Testis (tissue), 3 donors: ENCODE results near the gene AIG1. TPM values are rescaled to one million over a fixed set of nuclear protein-coding genes. Genes with fewer than 3 reads are reported as not detected.

Source experiments
- DNase-seq: peaks from one replicate; pipeline ENCODE4 v3.0.0-alpha.2; 2019
- H3K27ac ChIP-seq, 2 donors: fragments of 200-600 bp; sonication (generic); one replicate each; pipeline ENCODE4 v1.5.1; 2019
- H3K27me3 ChIP-seq: fragments of 200-600 bp; sonication (generic); one replicate; pipeline ENCODE4 v1.5.1; 2019
- H3K36me3 ChIP-seq: fragments of 200-600 bp; sonication (generic); one replicate; pipeline ENCODE4 v1.5.1; 2017; ENCODE audit warnings: low read depth; ENCODE audit errors: missing control alignments
- H3K4me1 ChIP-seq: fragments of 200-600 bp; sonication (generic); one replicate; pipeline ENCODE4 v1.5.1; 2019
- H3K4me3 ChIP-seq, 2 donors: fragments of 200-600 bp; sonication (generic); one replicate each; pipeline ENCODE4 v1.5.1; 2017 to 2019
- H3K9me3 ChIP-seq: fragments of 200-600 bp; sonication (generic); one replicate; pipeline ENCODE4 v1.5.1; 2017
- CTCF ChIP-seq, 3 experiments: fragments of 450-650 bp in 2 of 3; fragments of 200-600 bp in 1 of 3; sonication (generic) in 1 of 3; IDR thresholded peaks; one replicate each; pipeline ENCODE4 v1.5.1; 2016 to 2019; ENCODE audit warnings: antibody characterized with exemption in 3 of 3, mild to moderate bottlenecking in 2 of 3, moderate library complexity in 1 of 3
- POLR2A ChIP-seq: fragments of 450-650 bp; IDR thresholded peaks from one replicate; pipeline ENCODE4 v1.6.1; 2017; ENCODE audit warnings: antibody characterized with exemption, mild to moderate bottlenecking, moderate library complexity
- WGBS, 2 donors: methylation state at CpG; one replicate each; pipeline ENCODE4 v1.1.5; 2018; 5-methylcytosine and 5-hydroxymethylcytosine counted together
- intact Hi-C: fragments of 100-400 bp; cut with DNase I; formaldehyde crosslinking; loops from one replicate; pipeline ENCODE4 v1.15.1; 2023; ENCODE audit warnings: low total_unique reads
- polyA plus RNA-seq: library from polyadenylated mRNA; stranded (reverse); fragments of 350-450 nt; fragmentation: Illumina TruSeq; extraction: RNeasy Lipid Tissue Mini Kit (QIAGEN cat#74804); gene quantifications from one replicate; pipeline ENCODE4 v1.2.3, GENCODE V29; 2014; ENCODE audit warnings: low read depth, low replicate concordance; ENCODE audit not compliant: insufficient read depth
- total RNA-seq, 2 donors: library from RNA; depleted of rRNA; stranded (reverse); fragments of >200 nt; gene quantifications; one replicate each; pipeline ENCODE4 v1.2.3, GENCODE V29; 2016

Gene AIG1
- total and polyA plus RNA-seq, 3 donors from 2014 or later: 39.6 to 57.9 (median 50.7) TPM

GRCh38 chr6:143090314-143091044 lies 29.8 kb downstream of the AIG1 start:
- no peaks in the 10 kb centered on the region for H3K9me3 ChIP-seq
- H3K27me3 ChIP-seq: no peaks in the 10 kb centered on the region
- no peaks in the 10 kb centered on the region for H3K4me1 ChIP-seq
- no peak overlapping the region for H3K4me3 ChIP-seq
- 85 to 90% methylated on average over 3 of the region's 3 CpGs for WGBS, 2 donors
- TF ChIP-seq POLR2A (no peak), CTCF (IDR thresholded peaks at IDR 0.05) (no peak)
- intact Hi-C loops: no loop called here
- H3K27ac ChIP-seq: no peak overlapping the region
- H3K36me3 ChIP-seq: no peaks in the 10 kb centered on the region
- no peak for DNase-seq

GRCh38 chr6:143092768-143093167 lies 32.1 kb downstream of the AIG1 start:
- H3K36me3 ChIP-seq: no peaks in the 10 kb centered on the region
- H3K4me1 ChIP-seq: peaks cover 9% of the 10 kb centered on the region
- H3K27ac ChIP-seq: no peak overlapping the region
- intact Hi-C loops: no loop called here
- no peak for DNase-seq
- TF ChIP-seq CTCF (IDR thresholded peaks at IDR 0.05): no peak
- TF ChIP-seq POLR2A: no peak
- H3K27me3 ChIP-seq: no peaks in the 10 kb centered on the region
- no peaks in the 10 kb centered on the region for H3K9me3 ChIP-seq
- H3K4me3 ChIP-seq: no peak overlapping the region
- 95 to 96% methylated on average over 2 of the region's 2 CpGs for WGBS, 2 donors

GRCh38 chr6:143093290-143093689 lies 32.6 kb downstream of the AIG1 start:
- TF ChIP-seq POLR2A (no peak), CTCF (IDR thresholded peaks at IDR 0.05) (no peak)
- H3K4me1 ChIP-seq: peaks cover 9% of the 10 kb centered on the region
- WGBS, 2 donors: 85 to 95% methylated on average over 2 of the region's 2 CpGs
- H3K4me3 ChIP-seq: no peak overlapping the region
- H3K9me3 ChIP-seq: no peaks in the 10 kb centered on the region
- H3K27me3 ChIP-seq: no peaks in the 10 kb centered on the region
- DNase-seq: no peak
- no peak overlapping the region for H3K27ac ChIP-seq
- intact Hi-C loops: no loop called here
- H3K36me3 ChIP-seq: no peaks in the 10 kb centered on the region

- intact Hi-C loops: no loop called here
- Histone ChIP-seq H3K9me3 (no peaks in the 10 kb centered on the region), H3K36me3 (no peaks in the 10 kb centered on the region), H3K27me3 (no peaks in the 10 kb centered on the region), H3K4me3 (no peak overlapping the region), H3K4me1 (peaks cover 9% of the 10 kb centered on the region), H3K27ac (no peak overlapping the region)
- DNase-seq: no peak
- WGBS, 2 donors: 92 to 95% methylated on average over 2 of the region's 2 CpGs
- TF ChIP-seq POLR2A (no peak), CTCF (IDR thresholded peaks at IDR 0.05) (no peak)
These were observed 35.7 kb downstream of the AIG1 start for GRCh38 chr6:143096403-143096802.

- no peak overlapping the region for H3K4me3 ChIP-seq
- DNase-seq: no peak
- TF ChIP-seq POLR2A: no peak
- no peak for TF ChIP-seq CTCF (IDR thresholded peaks at IDR 0.05)
- peaks cover 9% of the 10 kb centered on the region for H3K4me1 ChIP-seq
- no peaks in the 10 kb centered on the region for H3K36me3 ChIP-seq
- H3K9me3 ChIP-seq: no peaks in the 10 kb centered on the region
- no peak overlapping the region for H3K27ac ChIP-seq
- no peaks in the 10 kb centered on the region for H3K27me3 ChIP-seq
- intact Hi-C loops: no loop called here
- WGBS, 2 donors: 87 to 88% methylated on average over 6 of the region's 6 CpGs
These were observed 36.6 kb downstream of the AIG1 start for GRCh38 chr6:143097224-143097795.
